Right atrium auricular region (tissue), 2 donors: ENCODE data around the gene HOMER1. TPM values are rescaled to one million over a fixed set of nuclear protein-coding genes. Genes with fewer than 3 reads are reported as not detected.

ENCODE experiments used
- DNase-seq: peaks from one replicate; pipeline ENCODE4 v3.0.0-alpha.2; 2019; ENCODE audit warnings: low spot score
- H3K27ac ChIP-seq, 2 donors: fragments of 200-600 bp; sonication (generic); 1 replicate in 1 of 2; 2 replicates in 1 of 2; pipeline ENCODE4 v1.5.1; 2016 to 2019
- H3K27me3 ChIP-seq, 2 donors: fragments of 200-600 bp; sonication (generic); one replicate each; pipeline versions ENCODE4 v1.5.1 to v1.6.0; 2017 to 2019
- H3K36me3 ChIP-seq: fragments of 200-600 bp; sonication (generic); one replicate; pipeline ENCODE4 v1.5.1; 2016
- H3K4me1 ChIP-seq, 2 donors: fragments of 200-600 bp; sonication (generic); one replicate each; pipeline versions ENCODE4 v1.5.1 to v1.6.0; 2017 to 2019
- H3K4me3 ChIP-seq, 2 donors: fragments of 200-600 bp; sonication (generic); 1 replicate in 1 of 2; 2 replicates in 1 of 2; pipeline ENCODE4 v1.5.1; 2017 to 2019; ENCODE audit warnings: mild to moderate bottlenecking in 1 of 2, moderate library complexity in 1 of 2
- H3K9me3 ChIP-seq, 2 donors: fragments of 200-600 bp; sonication (generic); one replicate each; pipeline ENCODE4 v1.5.1; 2019
- total RNA-seq, 2 donors: library from RNA; depleted of rRNA; stranded (reverse); fragments of >200 nt; gene quantifications; one replicate each; pipeline ENCODE4 v1.1.0, GENCODE V29; 2016
- TF ChIP-seq, protein P1 (sequence below), 2 donors: fragments of 200-600 bp; sonication (generic); IDR thresholded peaks; one replicate each; pipeline ENCODE4 v1.5.1; 2019; ENCODE audit warnings: antibody characterized with exemption in 2 of 2

Gene HOMER1
- total RNA-seq, 2 donors from 2014 or later, result 30.1 to 31.4 TPM

DNA sequence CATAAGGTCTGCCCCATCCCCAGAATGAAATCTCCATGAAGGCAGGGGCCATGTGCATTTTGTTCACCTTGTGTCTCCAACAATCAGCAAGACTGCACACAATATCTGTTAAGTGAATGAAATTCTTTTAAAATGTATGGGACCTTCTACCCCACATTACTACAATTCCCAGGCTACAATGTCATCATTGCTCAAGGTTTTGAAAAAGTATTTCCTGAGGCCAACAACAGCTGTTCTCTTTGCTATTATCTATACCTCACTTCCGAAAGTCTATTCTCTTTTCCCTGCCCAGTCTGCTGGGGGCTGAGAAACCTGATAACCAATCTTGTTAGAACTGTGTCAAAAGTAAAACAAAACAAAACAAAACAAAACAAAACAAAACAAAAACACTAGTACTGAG is 29.2 kb downstream of the HOMER1 start:
- no peak for DNase-seq
- H3K4me1 ChIP-seq, result no peaks in the 10 kb centered on the region
- no peaks in the 10 kb centered on the region for H3K36me3 ChIP-seq
- no peaks in the 10 kb centered on the region for H3K9me3 ChIP-seq
- TF ChIP-seq, protein P1, sequence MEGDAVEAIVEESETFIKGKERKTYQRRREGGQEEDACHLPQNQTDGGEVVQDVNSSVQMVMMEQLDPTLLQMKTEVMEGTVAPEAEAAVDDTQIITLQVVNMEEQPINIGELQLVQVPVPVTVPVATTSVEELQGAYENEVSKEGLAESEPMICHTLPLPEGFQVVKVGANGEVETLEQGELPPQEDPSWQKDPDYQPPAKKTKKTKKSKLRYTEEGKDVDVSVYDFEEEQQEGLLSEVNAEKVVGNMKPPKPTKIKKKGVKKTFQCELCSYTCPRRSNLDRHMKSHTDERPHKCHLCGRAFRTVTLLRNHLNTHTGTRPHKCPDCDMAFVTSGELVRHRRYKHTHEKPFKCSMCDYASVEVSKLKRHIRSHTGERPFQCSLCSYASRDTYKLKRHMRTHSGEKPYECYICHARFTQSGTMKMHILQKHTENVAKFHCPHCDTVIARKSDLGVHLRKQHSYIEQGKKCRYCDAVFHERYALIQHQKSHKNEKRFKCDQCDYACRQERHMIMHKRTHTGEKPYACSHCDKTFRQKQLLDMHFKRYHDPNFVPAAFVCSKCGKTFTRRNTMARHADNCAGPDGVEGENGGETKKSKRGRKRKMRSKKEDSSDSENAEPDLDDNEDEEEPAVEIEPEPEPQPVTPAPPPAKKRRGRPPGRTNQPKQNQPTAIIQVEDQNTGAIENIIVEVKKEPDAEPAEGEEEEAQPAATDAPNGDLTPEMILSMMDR (IDR thresholded peaks at IDR 0.05), result no peak
- peak overlapping the region in 1 of 2 donors; percentile 83 for H3K27ac ChIP-seq
- no peak overlapping the region for H3K4me3 ChIP-seq
- H3K27me3 ChIP-seq, result no peaks in the 10 kb centered on the region

DNA sequence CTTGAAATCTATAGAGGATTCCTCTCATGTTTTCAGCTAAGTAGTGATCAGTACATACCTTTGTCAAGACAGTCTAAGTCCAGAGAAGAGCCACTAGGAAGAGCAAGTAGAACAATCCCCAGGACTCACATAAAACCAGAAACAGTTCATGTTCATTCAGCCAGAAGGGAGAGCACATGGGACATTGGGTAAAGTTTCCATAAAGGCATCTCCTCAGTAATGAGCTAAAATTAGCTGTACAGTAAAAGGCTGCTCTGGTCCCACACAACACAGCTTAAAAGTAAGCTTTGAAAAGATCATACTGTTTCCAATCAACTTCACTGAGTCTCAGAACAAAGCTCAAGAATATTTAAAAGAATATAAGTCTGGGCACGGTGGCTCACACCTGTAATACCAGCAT is 32.4 kb downstream of the HOMER1 start:
- Histone ChIP-seq H3K36me3 (no peaks in the 10 kb centered on the region), H3K27me3 (no peaks in the 10 kb centered on the region), H3K4me1 (no peaks in the 10 kb centered on the region), H3K27ac (peak overlapping the region; percentile 82 to 93), H3K4me3 (peak overlapping the region; percentile 25 to 31), H3K9me3 (no peaks in the 10 kb centered on the region)
- no peak for DNase-seq
- TF ChIP-seq, protein P1 (IDR thresholded peaks at IDR 0.05), result no peak

DNA sequence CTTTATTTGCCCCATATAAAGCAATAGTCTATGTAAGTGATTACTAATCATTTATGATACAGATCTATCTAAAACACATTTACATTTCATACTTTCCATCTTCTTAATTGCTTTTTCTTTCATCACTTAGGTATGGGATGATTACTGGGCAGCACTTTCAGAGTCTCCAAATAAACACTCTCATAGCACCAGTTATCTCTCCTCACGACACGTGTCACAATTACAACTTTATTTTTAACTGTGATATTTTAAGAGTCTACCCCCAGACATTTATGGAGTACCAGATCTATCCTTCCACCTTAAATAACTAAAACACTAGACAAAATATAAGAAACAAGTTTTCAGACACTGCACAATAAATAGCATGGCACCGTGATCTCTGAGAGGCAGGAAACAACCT is 32.9 kb downstream of the HOMER1 start:
- H3K4me3 ChIP-seq, result peak overlapping the region; percentile 25 to 31
- TF ChIP-seq, protein P1 (IDR thresholded peaks at IDR 0.05), result no peak
- H3K4me1 ChIP-seq, result no peaks in the 10 kb centered on the region
- DNase-seq, result no peak
- peak overlapping the region; percentile 82 to 93 for H3K27ac ChIP-seq
- H3K36me3 ChIP-seq, result no peaks in the 10 kb centered on the region
- H3K9me3 ChIP-seq, result no peaks in the 10 kb centered on the region
- no peaks in the 10 kb centered on the region for H3K27me3 ChIP-seq

DNA sequence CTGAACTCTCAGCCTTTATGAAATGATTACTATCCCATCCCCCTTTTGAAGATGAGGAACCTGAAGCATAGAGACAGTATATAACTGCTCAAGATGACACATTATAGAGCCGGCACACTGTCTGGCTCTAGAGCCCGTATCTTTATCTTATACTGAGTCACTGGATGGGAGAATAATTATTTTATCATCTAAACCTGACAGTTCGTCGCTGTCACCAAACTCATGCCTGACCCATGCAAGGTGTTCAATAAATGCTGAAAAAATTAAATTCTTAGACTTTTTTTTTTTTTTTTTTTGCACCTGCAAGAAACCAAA is 38.8 kb downstream of the HOMER1 start:
- Histone ChIP-seq H3K9me3 (no peaks in the 10 kb centered on the region), H3K36me3 (no peaks in the 10 kb centered on the region), H3K4me1 (peaks cover 0 to 15% of the 10 kb centered on the region in 2 donors), H3K4me3 (no peak overlapping the region), H3K27ac (peak overlapping the region in 1 of 2 donors; percentile 48), H3K27me3 (no peaks in the 10 kb centered on the region)
- TF ChIP-seq, protein P1 (IDR thresholded peaks at IDR 0.05), result no peak
- DNase-seq, result no peak

DNA sequence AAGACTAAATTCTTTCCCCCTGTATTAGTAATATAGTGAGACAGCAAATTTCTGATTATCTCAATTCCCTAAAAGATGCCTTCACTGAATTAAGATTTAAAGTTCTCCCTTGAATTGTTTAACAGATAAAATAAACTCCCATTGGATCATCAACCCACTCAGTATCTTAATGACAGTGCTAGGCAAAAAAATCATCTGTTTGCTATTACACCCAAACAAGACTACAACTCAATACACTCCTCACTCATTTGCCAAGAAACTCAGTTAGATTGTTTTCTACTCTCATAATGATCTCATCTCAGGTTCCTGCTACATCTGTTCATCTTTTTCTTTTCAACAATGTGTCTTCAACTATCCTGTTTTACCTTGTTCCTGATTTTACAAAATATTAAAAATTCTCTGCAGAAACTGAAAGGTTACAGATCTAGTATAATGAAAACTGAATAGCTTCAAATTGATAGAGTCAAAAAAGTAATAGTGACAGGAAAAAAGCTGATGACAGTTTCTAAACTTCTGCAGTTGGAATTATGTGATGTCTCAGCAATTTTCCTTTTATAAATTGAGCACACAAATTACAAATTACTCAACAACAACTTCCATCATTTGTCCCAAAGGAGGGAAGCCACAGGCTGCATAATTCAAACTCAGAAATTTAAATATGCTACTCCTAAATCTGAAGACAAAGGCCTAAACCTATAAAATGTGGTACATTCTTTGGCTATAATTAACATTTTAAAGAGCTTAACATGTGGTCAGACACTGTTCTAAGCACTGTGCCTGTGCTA is 39.4 kb downstream of the HOMER1 start:
- Histone ChIP-seq H3K4me1 (peaks cover 0 to 15% of the 10 kb centered on the region in 2 donors), H3K27ac (peak overlapping the region in 1 of 2 donors; percentile 48)
- TF ChIP-seq, protein P1 (IDR thresholded peaks at IDR 0.05), result no peak

DNA sequence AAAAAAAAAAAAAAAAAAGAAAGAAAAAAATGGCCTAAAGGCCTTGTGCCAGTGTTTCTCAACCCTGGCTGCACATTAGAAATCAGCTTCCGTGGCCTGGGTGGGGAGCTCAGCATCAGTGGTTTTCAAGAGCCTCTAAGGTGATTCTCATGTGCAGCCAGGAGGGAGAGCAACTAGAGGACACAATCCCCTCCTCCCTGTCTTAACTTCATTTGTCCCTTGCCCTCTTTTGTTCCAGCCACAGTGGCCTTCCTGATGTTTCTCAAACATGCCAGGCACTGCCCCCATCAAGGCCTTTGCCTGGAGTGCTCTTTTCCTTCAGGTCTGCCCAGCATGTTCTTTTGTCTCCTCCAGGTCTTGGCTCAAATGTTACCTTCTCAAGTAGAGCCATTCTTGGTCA is 42.4 kb downstream of the HOMER1 start:
- TF ChIP-seq, protein P1 (IDR thresholded peaks at IDR 0.05), result no peak
- Histone ChIP-seq H3K4me3 (no peak overlapping the region), H3K4me1 (peaks cover 0 to 15% of the 10 kb centered on the region in 2 donors), H3K9me3 (no peaks in the 10 kb centered on the region), H3K27ac (peak overlapping the region in 1 of 2 donors; percentile 35), H3K36me3 (no peaks in the 10 kb centered on the region), H3K27me3 (no peaks in the 10 kb centered on the region)
- DNase-seq, result no peak

More for the DNA sequence above, 39.4 kb downstream of the HOMER1 start:
- H3K4me3 ChIP-seq, result no peak overlapping the region
- H3K36me3 ChIP-seq, result no peaks in the 10 kb centered on the region
- no peaks in the 10 kb centered on the region for H3K27me3 ChIP-seq
- no peak for DNase-seq
- H3K9me3 ChIP-seq, result no peaks in the 10 kb centered on the region
